Transverse colon (tissue), 3 donors: Measurements from ENCODE around the gene TOX2.

Experiments
- POLR2A ChIP-seq: fragments of 450-650 bp; IDR thresholded peaks from one replicate; pipeline ENCODE4 v1.6.1; 2016; ENCODE audit warnings: antibody characterized with exemption, mild to moderate bottlenecking, moderate library complexity
- POLR2AphosphoS5 ChIP-seq, 3 donors: sonication (generic); formaldehyde crosslinking; IDR thresholded peaks; one replicate each; pipeline ENCODE4 v1.6.1; 2016; ENCODE audit warnings: antibody characterized with exemption in 3 of 3

DNA sequence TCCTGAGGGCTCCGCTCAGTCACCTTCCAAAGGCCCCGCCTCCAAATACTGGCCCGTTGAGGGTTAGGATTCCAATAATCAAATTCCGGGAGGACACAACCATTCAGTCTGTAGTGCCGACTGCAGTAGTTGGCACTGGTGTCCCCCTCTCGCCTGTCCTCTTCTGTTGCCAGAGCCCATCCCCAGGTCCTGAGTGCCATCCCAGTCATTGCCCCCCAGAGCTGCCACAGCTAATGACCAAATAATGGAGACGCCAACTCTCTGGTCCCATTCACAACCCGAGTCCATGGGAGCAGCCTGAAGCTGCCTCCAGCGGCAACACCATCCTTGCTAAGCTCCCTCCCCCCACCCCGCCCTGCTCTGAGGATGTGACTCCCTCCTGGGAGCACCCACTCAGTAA, 156.4 kb downstream of the TOX2 start:
- no peak for TF ChIP-seq POLR2A
- no peak for TF ChIP-seq POLR2AphosphoS5 (IDR thresholded peaks at IDR 0.05)
